KBM-7 (cell line): Measurements from ENCODE around the gene RHCE.
"Not testable (repeated sequence)": the region's sequence is repeated elsewhere in the genome, so short reads cannot be mapped to it uniquely, and the experiment has no call there.

ENCODE experiments used
- DNase-seq: peaks from one replicate; pipeline ENCODE4 v3.0.0-alpha.2; 2015
- in situ Hi-C: fragments of 300-500 bp; cut with MboI; formaldehyde crosslinking; loops from 2 replicates; pipeline ENCODE4 v1.14.3; 2020; ENCODE audit warnings: low sequenced_read_pairs, low pct_unique_long_range_greater_than_20kb, mixed read lengths

The RHCE gene

GRCh38 chr1:25420715-25421114 lies at the start of gene RHCE:
TSS of gene RHCE (minus strand) at chr1:25420825. CDS start at chr1:25420786, 39 bp downstream.
- DNase-seq, in situ Hi-C loops: not testable (repeated sequence)

DNA sequence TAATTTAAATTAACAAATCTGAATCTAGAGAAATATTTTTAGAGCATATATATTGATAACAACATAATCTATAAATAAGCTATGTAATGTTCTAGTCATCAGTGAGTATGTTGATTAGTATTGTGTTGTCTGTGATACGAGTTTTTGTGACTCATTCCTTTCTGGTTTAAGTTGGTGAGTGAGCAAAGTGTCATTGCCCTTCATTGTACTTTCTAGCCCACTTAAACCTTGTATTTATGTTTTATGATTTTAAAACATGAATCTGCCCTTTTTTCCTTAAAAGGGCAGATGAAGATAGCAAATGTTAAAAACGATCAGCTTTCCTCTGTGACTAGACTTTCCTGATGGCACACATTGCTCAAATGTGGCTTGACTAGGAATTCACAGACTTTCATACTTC lies 48.6 kb upstream of the RHCE start:
- in situ Hi-C loops, result no loop called here
- DNase-seq, result no peak

- no peak for DNase-seq
- in situ Hi-C loops, result no loop called here
Observed at GRCh38 chr1:25468033-25468432, 47.4 kb upstream of the RHCE start.

GRCh38 chr1:25467616-25468015 lies 47.0 kb upstream of the RHCE start:
- DNase-seq, result no peak
- in situ Hi-C loops, result no loop called here

GRCh38 chr1:25467193-25467592 lies 46.6 kb upstream of the RHCE start:
- in situ Hi-C loops, result no loop called here
- DNase-seq, result no peak

GRCh38 chr1:25462732-25463131 lies 42.1 kb upstream of the RHCE start:
- no peak for DNase-seq
- in situ Hi-C loops, result no loop called here

DNA sequence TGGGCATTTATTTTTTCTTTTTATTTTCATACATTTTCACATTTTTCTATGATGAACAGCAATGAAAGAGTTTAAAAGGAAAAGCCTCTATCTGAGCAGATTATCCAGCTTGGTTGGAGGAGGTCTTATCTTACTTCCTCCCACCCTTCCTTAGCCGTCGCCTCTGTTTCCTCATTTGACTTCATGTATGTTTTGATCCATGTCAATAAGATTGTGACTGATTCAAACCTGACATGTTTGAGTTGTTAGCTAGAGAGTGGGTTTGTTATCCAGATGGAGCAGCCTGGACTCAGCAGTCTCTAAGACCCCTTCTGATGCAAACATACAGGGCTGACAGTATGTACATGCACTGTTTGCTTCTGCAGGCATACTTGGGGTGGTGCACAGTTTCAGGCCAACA lies 41.2 kb upstream of the RHCE start:
- in situ Hi-C loops, result no loop called here

DNA sequence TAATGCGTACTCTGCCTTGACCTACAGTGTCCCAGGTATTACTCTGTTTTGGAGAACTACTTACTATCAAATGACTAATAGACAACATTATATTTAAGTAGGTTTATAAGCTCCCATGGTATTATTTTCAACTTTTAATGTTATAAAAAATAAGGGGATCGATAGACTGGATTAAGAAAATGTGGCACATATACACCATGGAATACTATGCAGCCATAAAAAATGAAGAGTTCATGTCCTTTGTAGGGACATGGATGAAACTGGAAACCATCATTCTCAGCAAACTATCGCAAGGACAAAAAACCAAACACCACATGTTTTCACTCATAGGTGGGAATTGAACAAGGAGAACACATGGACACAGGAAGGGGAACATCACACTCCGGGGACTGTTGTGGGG lies 40.2 kb upstream of the RHCE start:
- in situ Hi-C loops, DNase-seq: not testable (repeated sequence)

More for the DNA sequence above, 41.2 kb upstream of the RHCE start:
- DNase-seq, result peak; percentile 57

DNA sequence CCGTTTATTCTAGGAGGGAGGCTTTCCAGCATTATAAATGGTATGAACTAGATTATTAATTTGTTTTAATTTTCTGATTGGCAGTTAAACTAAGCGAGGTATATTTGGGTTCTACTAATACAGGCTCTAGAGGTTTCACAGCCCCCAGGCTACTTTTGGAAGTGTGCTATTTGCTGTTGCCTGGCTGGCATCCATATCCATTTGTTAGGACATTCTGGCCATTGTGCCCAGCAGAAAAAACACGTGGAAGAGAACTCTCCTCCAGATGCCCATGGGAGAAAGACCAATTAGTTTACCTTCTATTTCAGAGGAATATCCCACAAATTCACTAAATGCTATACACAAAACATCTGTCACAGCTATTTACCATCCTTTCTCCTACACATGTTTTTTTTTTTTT lies 39.4 kb upstream of the RHCE start:
- in situ Hi-C loops, result no loop called here
- DNase-seq, result no peak

DNA sequence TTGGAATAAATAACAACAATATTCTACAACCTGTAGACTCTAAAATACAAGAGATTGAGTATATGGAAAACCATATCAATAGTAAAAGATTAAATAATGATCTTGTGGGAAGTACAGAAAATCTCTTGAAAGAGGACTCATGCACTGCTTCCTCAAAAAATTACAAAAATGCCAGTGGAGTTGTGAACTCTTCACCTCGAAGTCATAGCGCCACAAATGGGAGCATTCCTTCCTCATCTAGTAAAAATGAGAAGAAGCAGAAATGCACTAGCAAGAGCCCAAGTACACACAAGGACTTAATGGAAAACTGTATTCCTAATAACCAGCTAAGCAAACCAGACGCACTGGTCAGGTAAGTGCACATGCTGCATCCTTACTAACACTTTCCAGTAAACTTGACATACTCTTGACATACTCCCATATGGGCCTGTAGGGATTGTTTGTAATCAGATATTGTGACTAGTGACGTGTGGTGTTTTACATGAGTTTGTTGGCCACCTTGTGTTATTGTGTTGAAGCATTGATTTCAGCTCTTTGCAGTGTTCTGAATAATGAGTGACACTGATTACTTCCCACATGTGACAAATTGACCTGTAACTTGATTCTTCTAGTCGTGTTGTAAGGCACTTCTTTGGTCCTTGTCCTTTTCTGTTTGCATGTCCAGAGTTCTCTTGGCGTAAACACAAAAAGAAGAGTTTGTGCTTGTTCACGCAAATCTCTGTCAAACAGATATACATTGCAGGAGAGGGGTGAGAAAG lies 38.1 kb upstream of the RHCE start:
- in situ Hi-C loops, result no loop called here
- DNase-seq, result peak; percentile 28

DNA sequence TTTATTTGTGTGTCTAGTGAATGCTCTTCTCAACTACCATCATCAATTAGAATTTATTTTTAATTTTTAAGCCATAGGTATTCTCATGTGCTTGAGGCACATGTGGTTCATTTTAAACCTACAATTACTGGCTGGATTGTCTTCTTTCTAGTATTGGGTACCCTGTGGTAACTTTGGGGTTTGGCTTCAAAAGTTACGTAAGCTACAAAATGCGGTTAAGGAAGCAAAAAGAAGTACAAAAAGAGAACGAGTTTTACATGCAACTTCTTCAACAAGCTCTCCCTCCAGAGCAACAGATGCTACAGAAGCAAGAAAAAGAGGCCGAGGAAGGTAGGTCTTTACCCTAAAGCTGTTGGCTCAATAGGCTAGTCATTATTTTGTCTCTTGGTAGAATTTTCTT lies 35.9 kb upstream of the RHCE start:
- in situ Hi-C loops, result no loop called here
- DNase-seq, result no peak

- in situ Hi-C loops, result no loop called here
- DNase-seq, result peak; percentile 35
Observed at GRCh38 chr1:25451908-25452307, 31.3 kb upstream of the RHCE start.

DNA sequence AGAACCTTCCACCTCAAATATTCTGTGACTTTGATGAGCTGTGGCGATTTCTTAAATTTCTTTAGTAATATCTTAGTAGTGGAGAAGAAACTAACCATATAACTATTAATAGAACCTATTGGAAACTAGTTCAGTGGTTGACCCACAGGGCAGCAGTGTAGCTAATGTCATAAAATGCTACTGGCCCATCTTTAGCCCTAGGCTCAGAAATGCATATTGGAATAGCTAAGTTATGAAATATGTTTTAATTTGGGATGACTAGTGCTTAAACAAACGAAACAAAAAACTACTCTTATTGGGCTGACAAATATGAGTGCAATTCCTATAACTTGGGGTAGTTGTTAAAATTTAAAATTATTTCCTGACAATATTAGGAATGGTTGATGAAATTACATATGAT lies 30.3 kb upstream of the RHCE start:
- DNase-seq, result no peak
- in situ Hi-C loops, result no loop called here

GRCh38 chr1:25447547-25447946 lies 26.9 kb upstream of the RHCE start:
- in situ Hi-C loops, result no loop called here
- DNase-seq, result no peak

DNA sequence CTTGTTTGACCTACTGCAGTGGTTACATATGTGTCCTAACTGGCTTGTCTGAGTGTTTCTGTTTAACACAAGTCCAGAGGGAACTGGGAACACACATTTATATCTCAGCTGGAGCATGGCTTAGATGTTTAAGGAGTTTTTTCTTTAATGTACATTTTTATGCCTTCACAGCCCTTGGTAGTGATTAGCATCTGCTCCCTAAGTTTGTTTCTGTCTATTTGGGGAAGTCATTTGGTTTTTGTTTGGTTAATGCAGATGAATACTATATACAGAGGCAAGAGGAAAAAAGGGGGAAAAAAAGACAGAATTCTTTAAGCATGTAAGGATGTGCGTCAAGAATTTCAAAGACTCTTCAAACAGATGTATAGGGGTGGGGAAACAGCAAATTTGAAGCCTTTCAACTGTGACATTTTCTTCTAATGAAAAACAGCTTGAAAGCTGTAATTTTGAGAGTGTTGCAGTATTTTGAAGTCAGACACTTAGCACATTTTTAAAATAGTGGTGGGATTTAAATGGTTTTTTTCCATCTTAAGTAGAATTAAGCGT lies 25.4 kb upstream of the RHCE start:
- DNase-seq, result no peak
- in situ Hi-C loops, result no loop called here

DNA sequence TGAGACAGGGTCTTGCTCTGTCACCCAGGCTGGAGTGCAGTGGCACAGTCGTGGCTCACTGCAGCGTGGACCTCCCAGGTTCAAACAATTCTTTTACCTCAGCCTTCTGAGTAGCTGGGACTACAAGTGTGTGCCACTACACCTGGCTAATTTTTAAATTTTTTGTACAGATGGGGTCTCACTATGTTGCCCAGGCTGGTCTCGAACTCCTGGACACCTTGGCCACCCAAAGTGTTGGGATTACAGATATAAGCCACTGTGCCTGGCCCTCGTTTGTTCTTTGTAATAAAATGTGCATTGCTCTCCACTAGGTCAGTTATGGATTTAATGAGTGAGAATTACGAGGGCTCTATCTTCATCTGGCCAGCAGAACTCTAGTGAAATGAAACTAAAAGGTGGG lies 24.0 kb upstream of the RHCE start:
- in situ Hi-C loops, DNase-seq: not testable (repeated sequence)

DNA sequence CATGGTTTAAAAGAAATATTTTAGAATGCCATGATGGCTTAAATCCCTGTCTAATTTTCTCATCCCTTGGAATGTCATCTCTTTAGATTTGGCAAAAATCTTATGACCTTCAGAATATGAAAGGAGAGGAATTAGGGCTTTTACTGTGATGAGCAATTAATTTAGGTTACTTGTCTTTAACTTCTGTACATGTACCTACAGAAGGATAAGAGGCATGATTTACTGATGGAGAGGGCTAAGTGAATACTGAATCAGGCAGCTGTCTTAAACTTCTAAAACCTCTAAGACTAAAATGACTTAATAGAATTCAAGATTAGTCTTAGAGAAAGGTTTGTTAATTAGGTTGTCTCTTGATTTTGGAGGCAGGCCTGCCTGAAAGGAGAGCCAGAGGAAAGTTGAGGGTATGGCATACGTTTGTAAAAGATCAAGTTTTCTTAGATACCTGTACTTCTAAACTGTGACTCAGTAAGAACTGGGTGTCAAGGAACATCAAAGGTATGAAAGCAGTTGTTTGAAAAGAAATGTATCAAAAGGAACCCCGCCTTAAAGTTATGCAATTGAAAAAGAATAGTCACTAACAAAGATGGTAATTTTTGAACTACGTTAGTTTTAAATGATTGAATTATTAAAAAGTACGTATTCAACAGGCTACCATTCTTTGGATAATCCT lies 22.5 kb upstream of the RHCE start:
- in situ Hi-C loops, result no loop called here
- no peak for DNase-seq

DNA sequence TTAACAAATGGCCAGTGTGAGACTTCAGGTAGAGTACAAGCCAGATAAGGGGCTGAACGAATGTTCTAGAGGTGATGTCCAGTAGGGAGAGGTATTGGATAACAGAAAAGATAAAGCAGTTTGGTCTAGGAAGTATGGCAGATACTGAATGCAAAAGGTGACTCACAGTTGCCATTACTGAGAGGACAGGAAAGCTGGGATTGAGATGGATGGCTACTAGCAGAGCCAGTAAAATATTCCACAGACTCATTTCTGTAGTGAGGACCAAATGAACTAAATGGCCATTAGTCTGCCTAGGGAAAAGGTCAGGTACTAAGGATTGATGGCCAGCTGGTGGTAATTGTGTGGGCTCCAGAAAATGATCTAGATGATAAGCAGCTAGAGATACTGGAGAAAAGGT lies 21.6 kb upstream of the RHCE start:
- no peak for DNase-seq
- in situ Hi-C loops, result no loop called here

DNA sequence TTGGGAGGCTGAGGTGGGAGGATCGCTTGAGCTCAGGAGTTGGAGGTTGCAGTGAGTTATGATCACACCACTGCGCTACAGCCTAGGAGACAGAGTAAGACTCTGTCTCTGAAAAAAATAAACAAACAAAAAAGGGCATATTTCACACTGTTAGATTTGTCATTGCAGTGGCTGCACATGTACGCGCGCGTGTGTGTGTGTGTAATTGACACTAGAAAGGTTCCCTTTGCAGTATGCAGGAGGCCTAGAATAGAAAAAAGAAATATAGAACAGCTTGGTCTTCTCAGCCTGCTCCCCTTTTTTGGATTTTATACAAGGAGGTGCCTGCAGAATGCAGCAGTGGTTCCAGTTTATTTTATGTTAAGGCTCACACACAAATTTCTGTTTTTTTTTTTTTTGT lies 18.7 kb upstream of the RHCE start:
- no peak for DNase-seq
- in situ Hi-C loops, result no loop called here

- in situ Hi-C loops, result no loop called here
- no peak for DNase-seq
Observed at GRCh38 chr1:25437672-25438071, 17.0 kb upstream of the RHCE start.
